ENCODE measurements around the gene MME. TPM values are rescaled to one million over a fixed set of nuclear protein-coding genes. Genes with fewer than 3 reads are reported as not detected.

The MME gene
- polyA plus RNA-seq, 3 donors = 0.27 to 1.0 (median 0.73) TPM

DNA sequence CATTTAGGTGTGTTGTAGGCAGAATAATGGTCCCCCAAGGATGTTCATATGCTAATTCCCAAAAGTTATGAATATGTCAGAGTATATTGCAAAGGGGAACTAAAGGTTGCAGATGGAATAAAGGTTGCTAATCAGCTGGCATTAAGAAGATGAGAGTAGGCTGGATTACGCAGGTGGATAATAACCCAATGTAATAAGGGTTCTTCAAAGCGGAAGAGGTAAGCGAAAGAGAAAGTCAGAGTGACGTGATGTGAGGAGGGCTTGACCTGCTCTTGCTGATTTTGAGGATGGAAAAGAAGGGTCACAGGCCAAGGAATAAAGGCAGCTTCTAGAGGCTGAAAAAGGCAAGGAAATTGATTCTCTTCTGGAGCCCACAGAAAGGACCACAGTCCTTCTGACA lies 109.4 kb downstream of the MME start:
- no peak overlapping the region for H3K4me3 ChIP-seq (replicated peaks in 1 of 3; ENCODE audit: low read depth in 2 of 3, low read length in 3 of 3)
- H3K36me3 Mint-ChIP-seq = no peaks in the 10 kb centered on the region
- H3K9me3 Mint-ChIP-seq = peaks cover 0 to 3% (median 0%) of the 10 kb centered on the region in 7 donors
- H3K4me1 Mint-ChIP-seq = peaks cover 1% of the 10 kb centered on the region
- no peak for TF ChIP-seq CTCF (IDR thresholded peaks at IDR 0.05)
- no peak overlapping the region for H3K4me3 Mint-ChIP-seq
- H3K4me1 ChIP-seq (ENCODE audit: control insufficient read depth in 1 of 2, insufficient read depth in 2 of 2, low read length in 2 of 2) = peaks cover 0 to 1% of the 10 kb centered on the region in 2 donors
- no peaks in the 10 kb centered on the region for H3K9me3 ChIP-seq (replicated peaks in 1 of 2; ENCODE audit: control insufficient read depth in 1 of 2, insufficient read depth in 1 of 2, low read length in 2 of 2)
- intact Hi-C loops (cut with micrococcal nuclease) = no loop called here
- H3K27ac ChIP-seq (ENCODE audit: low read depth in 1 of 2, low read length in 2 of 2) = no peak overlapping the region
- 96% methylated on average over 4 of the region's 4 CpGs for WGBS (ENCODE audit: insufficient coverage)
- no peak overlapping the region for H2AFZ ChIP-seq (ENCODE audit: insufficient read depth, low read depth, low read length, poor library complexity, severe bottlenecking)
- no peaks in the 10 kb centered on the region for H3K79me2 ChIP-seq (ENCODE audit: insufficient read depth, low read length)
- H3K9ac ChIP-seq (ENCODE audit: insufficient read depth, low read length, poor library complexity, severe bottlenecking) = no peak overlapping the region
- H4K20me1 ChIP-seq (ENCODE audit: insufficient read depth, low read length) = no peaks in the 10 kb centered on the region
- H3K27me3 Mint-ChIP-seq (ENCODE audit: low read depth in 3 of 3) = peaks cover 0 to 1% (median 0%) of the 10 kb centered on the region in 3 donors
- H3K4me2 ChIP-seq (replicated peaks; ENCODE audit: extremely low read depth, low read length, poor library complexity, severe bottlenecking) = no peak overlapping the region
- H3K27ac Mint-ChIP-seq = no peak overlapping the region
- no peaks in the 10 kb centered on the region for H3K36me3 ChIP-seq (replicated peaks in 1 of 2; ENCODE audit: control insufficient read depth in 1 of 2, insufficient read depth in 2 of 2, low read length in 2 of 2)
- H3K27me3 ChIP-seq (ENCODE audit: control insufficient read depth in 2 of 2, insufficient read depth in 2 of 2, low read length in 2 of 2) = no peaks in the 10 kb centered on the region
- no peak for DNase-seq

- H3K27me3 ChIP-seq (ENCODE audit: control insufficient read depth in 2 of 2, insufficient read depth in 2 of 2, low read length in 2 of 2) = no peaks in the 10 kb centered on the region
- no peaks in the 10 kb centered on the region for H3K4me1 Mint-ChIP-seq
- no peaks in the 10 kb centered on the region for H3K36me3 ChIP-seq (replicated peaks in 1 of 2; ENCODE audit: control insufficient read depth in 1 of 2, insufficient read depth in 2 of 2, low read length in 2 of 2)
- no peak for TF ChIP-seq CTCF (IDR thresholded peaks at IDR 0.05)
- H3K79me2 ChIP-seq (ENCODE audit: insufficient read depth, low read length) = no peaks in the 10 kb centered on the region
- H3K9me3 Mint-ChIP-seq = peaks cover 0 to 3% (median 0%) of the 10 kb centered on the region in 7 donors
- no peak overlapping the region for H3K27ac Mint-ChIP-seq
- H3K27ac ChIP-seq (ENCODE audit: low read depth in 1 of 2, low read length in 2 of 2) = no peak overlapping the region
- no peak for DNase-seq
- no peak overlapping the region for H3K4me2 ChIP-seq (replicated peaks; ENCODE audit: extremely low read depth, low read length, poor library complexity, severe bottlenecking)
- no peaks in the 10 kb centered on the region for H3K36me3 Mint-ChIP-seq
- intact Hi-C loops (cut with micrococcal nuclease) = no loop called here
- no peaks in the 10 kb centered on the region for H3K9me3 ChIP-seq (replicated peaks in 1 of 2; ENCODE audit: control insufficient read depth in 1 of 2, insufficient read depth in 1 of 2, low read length in 2 of 2)
- H3K4me1 ChIP-seq (ENCODE audit: control insufficient read depth in 1 of 2, insufficient read depth in 2 of 2, low read length in 2 of 2) = no peaks in the 10 kb centered on the region
- no peak overlapping the region for H3K9ac ChIP-seq (ENCODE audit: insufficient read depth, low read length, poor library complexity, severe bottlenecking)
- H4K20me1 ChIP-seq (ENCODE audit: insufficient read depth, low read length) = no peaks in the 10 kb centered on the region
- H3K27me3 Mint-ChIP-seq (ENCODE audit: low read depth in 3 of 3) = peaks cover 0 to 1% (median 0%) of the 10 kb centered on the region in 3 donors
- no peak overlapping the region for H2AFZ ChIP-seq (ENCODE audit: insufficient read depth, low read depth, low read length, poor library complexity, severe bottlenecking)
- H3K4me3 Mint-ChIP-seq = no peak overlapping the region
- no peak overlapping the region for H3K4me3 ChIP-seq (replicated peaks in 1 of 3; ENCODE audit: low read depth in 2 of 3, low read length in 3 of 3)
Observed at GRCh38 chr3:155190691-155191090, 110.6 kb downstream of the MME start.

Data from CD14-positive monocyte (primary cell).